Chondrocyte (in vitro differentiated cells): Measurements from ENCODE around the gene TNIP1. TPM values are rescaled to one million over a fixed set of nuclear protein-coding genes. Genes with fewer than 3 reads are reported as not detected.
A peak's percentile ranks its signal among the peaks of the same experiment; 100 is the strongest.

Experiments
- DNase-seq: peaks from one replicate; pipeline ENCODE4 v3.0.0; 2021; ENCODE audit warnings: mixed read lengths, low spot score
- H3K27ac Mint-ChIP-seq: one replicate; pipeline ENCODE4 v1.8.0; 2021; ENCODE audit warnings: mild to moderate bottlenecking, moderate library complexity, mixed read lengths; ENCODE audit not compliant: unreplicated experiment
- H3K27me3 Mint-ChIP-seq: 2 replicates; pipeline ENCODE4 v1.8.0; 2021; ENCODE audit warnings: low read depth, mixed read lengths
- H3K36me3 Mint-ChIP-seq: 2 replicates; pipeline ENCODE4 v1.8.0; 2021; ENCODE audit warnings: low read depth, mixed read lengths
- H3K4me1 Mint-ChIP-seq: 2 replicates; pipeline ENCODE4 v1.8.0; 2021; ENCODE audit warnings: low read depth, mild to moderate bottlenecking, mixed read lengths
- H3K4me3 Mint-ChIP-seq: one replicate; pipeline ENCODE4 v1.8.0; 2021; ENCODE audit warnings: mild to moderate bottlenecking, moderate library complexity, mixed read lengths; ENCODE audit not compliant: unreplicated experiment
- H3K9me3 Mint-ChIP-seq: 2 replicates; pipeline ENCODE4 v1.8.0; 2021; ENCODE audit warnings: low read depth, mixed read lengths
- total RNA-seq: library from RNA; stranded (reverse); gene quantifications from 3 replicates; pipeline ENCODE4 v1.2.1, GENCODE V29; 2021
- TF ChIP-seq, protein P1 (sequence below): fragments of 200-600 bp; sonication (generic); IDR thresholded peaks from 2 replicates; pipeline ENCODE4 v1.5.0; 2021; ENCODE audit warnings: antibody characterized with exemption, mild to moderate bottlenecking, moderate library complexity

The TNIP1 gene
- total RNA-seq, 1 donor from 2014 or later = 75.6 TPM

DNA sequence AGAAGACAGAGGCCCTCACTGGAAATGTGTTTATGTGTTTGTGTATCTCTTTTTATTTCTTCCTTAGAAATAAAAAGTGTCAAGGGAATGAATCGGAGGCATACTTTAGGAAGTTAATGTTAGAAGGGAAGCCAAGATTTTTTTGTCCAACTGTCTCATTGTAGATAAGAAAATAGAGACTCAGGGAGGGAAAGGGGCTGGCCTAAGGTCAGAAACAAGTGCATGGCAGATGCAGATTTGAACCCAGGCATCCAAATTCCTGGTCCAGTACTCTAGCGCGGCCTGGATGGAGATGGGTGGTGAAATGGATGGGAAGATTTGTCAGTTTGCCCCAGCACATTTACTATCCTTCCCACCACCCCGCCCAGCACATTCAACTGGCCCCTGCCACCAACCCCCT lies 19.8 kb upstream of the TNIP1 start:
- peaks cover 31% of the 10 kb centered on the region for H3K36me3 Mint-ChIP-seq
- DNase-seq = no peak
- TF ChIP-seq, protein P1, sequence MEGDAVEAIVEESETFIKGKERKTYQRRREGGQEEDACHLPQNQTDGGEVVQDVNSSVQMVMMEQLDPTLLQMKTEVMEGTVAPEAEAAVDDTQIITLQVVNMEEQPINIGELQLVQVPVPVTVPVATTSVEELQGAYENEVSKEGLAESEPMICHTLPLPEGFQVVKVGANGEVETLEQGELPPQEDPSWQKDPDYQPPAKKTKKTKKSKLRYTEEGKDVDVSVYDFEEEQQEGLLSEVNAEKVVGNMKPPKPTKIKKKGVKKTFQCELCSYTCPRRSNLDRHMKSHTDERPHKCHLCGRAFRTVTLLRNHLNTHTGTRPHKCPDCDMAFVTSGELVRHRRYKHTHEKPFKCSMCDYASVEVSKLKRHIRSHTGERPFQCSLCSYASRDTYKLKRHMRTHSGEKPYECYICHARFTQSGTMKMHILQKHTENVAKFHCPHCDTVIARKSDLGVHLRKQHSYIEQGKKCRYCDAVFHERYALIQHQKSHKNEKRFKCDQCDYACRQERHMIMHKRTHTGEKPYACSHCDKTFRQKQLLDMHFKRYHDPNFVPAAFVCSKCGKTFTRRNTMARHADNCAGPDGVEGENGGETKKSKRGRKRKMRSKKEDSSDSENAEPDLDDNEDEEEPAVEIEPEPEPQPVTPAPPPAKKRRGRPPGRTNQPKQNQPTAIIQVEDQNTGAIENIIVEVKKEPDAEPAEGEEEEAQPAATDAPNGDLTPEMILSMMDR = no peak
- H3K9me3 Mint-ChIP-seq = no peaks in the 10 kb centered on the region
- no peaks in the 10 kb centered on the region for H3K27me3 Mint-ChIP-seq
- peaks cover 19% of the 10 kb centered on the region for H3K4me1 Mint-ChIP-seq
- H3K27ac Mint-ChIP-seq = peak overlapping the region; percentile 6
- no peak overlapping the region for H3K4me3 Mint-ChIP-seq

DNA sequence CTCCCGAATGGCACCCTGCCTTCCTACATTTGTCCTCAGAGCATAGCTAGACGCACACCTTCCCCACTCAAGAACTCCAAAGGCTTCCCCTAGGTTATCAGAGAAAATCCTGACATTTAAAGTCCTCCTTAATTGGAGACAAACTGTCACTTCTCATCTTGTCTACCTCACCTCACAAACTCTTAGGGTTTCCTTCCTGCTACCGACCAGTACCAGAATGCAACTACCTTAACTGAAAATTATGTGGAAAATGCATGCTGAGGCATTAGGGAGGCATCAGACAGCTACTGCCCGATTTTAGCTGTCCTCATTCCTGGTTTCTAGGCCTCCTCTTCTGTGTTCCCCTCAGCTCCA lies 17.9 kb upstream of the TNIP1 start:
- peaks cover 36% of the 10 kb centered on the region for H3K4me1 Mint-ChIP-seq
- H3K36me3 Mint-ChIP-seq = peaks cover 22% of the 10 kb centered on the region
- H3K9me3 Mint-ChIP-seq = no peaks in the 10 kb centered on the region
- TF ChIP-seq, protein P1 = no peak
- DNase-seq = no peak
- H3K27ac Mint-ChIP-seq = no peak overlapping the region
- H3K27me3 Mint-ChIP-seq = no peaks in the 10 kb centered on the region
- no peak overlapping the region for H3K4me3 Mint-ChIP-seq

DNA sequence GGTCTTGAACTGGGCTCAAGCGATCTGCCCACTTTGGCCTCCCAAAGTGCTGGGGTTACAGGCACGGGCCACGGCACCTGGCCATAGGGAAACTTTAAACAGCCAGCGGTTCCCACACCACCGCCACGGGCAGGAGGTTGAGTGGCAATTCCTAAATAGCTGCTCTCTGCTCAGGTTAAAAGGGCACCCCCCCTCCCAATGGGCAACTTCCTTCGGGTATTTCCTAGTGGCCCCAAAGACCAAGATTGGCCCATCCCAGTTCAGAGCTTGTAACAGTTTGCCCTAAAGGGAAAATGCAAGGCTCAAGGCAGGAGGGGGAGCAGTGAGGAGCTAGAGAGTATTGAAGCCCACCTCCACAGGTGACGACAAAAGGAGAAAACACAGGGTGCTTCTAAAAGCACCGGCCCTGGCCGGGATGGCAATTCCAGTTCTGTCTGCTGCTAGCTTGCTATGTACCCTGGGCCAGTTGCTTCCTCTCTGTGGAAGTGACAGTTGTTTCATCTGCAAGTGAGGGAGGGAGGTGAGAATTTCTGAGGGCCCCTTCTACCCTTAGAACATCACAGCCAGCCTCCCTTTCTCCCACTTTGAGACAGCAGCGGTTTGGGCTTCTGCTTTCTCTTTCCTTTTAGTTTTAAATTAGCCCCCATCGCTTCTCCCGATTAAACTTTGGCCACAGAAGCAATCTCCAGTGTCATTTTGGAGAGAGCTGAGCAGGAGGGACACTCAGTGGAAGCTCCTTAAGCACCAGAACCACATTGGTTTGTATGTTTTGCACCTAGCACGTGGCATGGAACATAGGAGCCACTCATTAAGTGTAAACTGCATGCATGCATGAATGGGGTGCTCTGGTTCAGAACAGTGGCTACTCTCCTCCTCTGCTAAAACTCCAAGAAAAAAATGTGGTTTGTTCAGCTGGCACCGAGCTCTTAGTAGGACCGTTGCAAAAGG lies 17.3 kb upstream of the TNIP1 start:
- Mint-ChIP-seq H3K4me1 (peaks cover 42% of the 10 kb centered on the region), H3K36me3 (peaks cover 16% of the 10 kb centered on the region), H3K27ac (no peak overlapping the region), H3K9me3 (no peaks in the 10 kb centered on the region), H3K4me3 (no peak overlapping the region), H3K27me3 (no peaks in the 10 kb centered on the region)
- no peak for DNase-seq
- TF ChIP-seq, protein P1 = no peak

DNA sequence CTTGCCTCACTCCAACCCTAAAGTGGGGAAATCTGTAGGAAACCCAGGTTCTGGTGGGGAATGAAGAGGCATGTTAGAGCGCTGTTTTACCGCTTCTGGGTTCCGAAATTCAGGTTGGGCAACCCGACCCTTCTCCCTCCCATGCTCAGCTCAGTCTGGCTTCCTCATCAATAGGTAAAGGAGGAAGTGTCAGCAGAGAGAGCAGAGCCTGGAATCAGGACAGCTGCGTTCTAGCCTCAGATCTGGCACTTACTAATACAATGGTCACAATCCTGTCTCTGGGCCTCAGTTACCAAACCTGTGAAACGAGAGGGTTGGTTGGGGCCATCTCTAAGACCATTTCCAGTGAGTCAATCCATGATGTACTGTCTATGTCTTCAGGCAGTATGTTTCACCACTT lies 16.2 kb upstream of the TNIP1 start:
- peaks cover 16% of the 10 kb centered on the region for H3K36me3 Mint-ChIP-seq
- no peaks in the 10 kb centered on the region for H3K27me3 Mint-ChIP-seq
- TF ChIP-seq, protein P1 = no peak
- peaks cover 50% of the 10 kb centered on the region for H3K4me1 Mint-ChIP-seq
- no peak overlapping the region for H3K27ac Mint-ChIP-seq
- H3K4me3 Mint-ChIP-seq = no peak overlapping the region
- H3K9me3 Mint-ChIP-seq = no peaks in the 10 kb centered on the region
- DNase-seq = no peak

DNA sequence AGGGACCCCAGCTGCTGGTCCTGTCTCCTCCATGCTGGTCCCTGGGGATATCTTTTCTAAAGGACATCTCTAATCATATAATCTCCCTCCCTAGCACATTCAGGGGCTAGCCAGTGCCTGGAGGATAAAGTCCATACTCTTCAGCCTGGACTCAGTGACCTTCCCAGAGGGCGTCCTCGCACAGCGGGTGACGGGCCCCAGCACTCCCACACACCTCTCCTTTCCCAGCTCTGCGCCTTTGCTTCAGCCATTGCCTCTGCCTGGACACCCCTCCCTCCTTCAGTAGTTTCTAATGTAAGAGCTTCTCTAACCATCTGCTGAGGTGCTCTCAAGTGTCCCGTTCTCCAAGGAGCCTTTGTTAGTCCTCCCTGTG lies 15.2 kb upstream of the TNIP1 start:
- DNase-seq = no peak
- peaks cover 9% of the 10 kb centered on the region for H3K36me3 Mint-ChIP-seq
- peak overlapping the region; percentile 84 for H3K27ac Mint-ChIP-seq
- H3K4me1 Mint-ChIP-seq = peaks cover 54% of the 10 kb centered on the region
- H3K4me3 Mint-ChIP-seq = no peak overlapping the region
- no peaks in the 10 kb centered on the region for H3K27me3 Mint-ChIP-seq
- H3K9me3 Mint-ChIP-seq = no peaks in the 10 kb centered on the region
- TF ChIP-seq, protein P1 = no peak
